Amygdala (tissue), 56 donors: ENCODE data around the gene HIGD1A.
"Not testable (repeated sequence)": the region's sequence is repeated elsewhere in the genome, so short reads cannot be mapped to it uniquely, and the experiment has no call there.

Experiments
- DNase-seq, 56 donors: peaks; one replicate each; lab custom pipeline; 2025; lab: John Stamatoyannopoulos, UW

HIGD1A gene

DNA sequence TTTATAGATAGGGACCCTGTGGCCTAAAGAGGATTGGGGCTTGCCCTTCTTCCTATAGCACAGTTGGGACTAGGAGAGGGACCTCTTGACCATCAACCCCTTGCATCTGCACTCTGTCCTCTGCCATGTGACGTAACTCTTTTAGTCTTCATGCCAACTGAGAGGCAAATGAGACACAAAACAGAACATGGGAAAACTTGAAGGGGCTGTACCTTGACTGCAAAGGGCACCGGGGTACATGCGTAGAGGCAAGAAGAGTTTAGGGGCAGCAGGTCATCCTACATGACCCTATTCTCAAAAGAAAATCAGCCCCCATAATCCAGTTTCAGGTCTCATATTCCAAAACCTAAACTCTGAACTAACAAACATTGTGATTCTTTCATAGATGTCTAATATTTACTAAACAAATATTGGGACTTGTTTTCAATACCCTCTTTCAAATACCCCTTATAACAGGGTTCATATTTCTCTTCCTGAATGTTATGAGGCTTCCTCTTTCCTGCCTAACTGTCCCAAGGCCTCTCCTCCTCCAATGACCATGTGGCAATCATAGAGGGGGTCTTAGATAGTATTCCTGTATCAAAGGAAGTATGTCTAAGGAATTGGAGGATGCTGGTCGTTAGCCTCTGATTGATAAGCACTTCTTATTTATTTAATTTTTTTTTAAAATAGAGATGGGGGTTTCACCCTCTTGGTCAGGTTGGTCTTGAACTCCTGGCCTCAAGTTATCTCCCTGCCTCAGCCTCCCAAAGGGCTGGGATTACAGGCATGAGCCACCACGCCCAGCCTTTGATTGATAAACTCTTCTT, 25.5 kb upstream of the HIGD1A start:
- no peak for DNase-seq

DNA sequence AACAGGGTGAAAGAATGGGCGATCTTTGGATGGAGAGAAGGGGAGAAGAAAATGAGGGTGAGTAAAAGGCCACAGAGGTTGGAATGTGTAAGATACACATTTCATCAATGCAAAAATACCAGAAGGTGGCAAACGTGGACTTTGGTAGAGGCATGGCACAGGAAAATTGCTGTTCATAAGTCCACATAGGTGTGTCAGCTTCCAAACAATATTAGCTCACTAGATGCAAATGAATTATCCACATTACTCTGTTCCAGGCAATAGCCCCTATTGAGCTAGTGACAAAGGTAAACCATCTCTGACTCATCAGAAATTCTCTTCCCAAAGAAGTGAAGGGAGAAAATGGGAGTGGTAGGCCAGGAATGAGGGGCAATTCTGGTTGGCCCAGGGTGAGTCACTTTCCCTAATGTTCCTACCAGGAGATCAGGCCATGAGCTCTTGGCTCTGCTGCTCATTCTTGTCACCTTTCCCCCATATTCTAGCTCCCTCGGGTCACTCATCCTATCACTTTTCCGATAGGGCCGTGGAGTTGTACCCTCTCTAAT, 24.9 kb upstream of the HIGD1A start:
- DNase-seq: no peak

DNA sequence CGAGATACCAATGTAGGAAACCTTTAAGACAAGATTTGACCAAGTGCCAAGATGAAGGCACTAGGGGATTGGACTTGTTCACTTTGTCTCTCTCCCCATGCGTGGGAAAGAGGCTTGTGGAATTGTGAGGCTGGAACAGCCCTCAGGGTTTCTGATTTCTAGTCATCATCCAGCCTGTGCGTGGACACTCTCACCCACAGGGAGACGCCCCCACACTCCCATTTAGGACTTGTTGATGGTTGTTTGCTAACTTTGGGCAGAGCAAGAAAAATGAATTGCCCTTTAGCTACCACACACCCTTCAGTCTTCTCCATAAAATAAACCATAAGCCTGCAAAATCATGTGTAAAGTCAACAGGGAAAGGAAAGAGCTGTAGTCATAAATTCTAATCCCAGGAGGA, 23.4 kb upstream of the HIGD1A start:
- no peak for DNase-seq

DNA sequence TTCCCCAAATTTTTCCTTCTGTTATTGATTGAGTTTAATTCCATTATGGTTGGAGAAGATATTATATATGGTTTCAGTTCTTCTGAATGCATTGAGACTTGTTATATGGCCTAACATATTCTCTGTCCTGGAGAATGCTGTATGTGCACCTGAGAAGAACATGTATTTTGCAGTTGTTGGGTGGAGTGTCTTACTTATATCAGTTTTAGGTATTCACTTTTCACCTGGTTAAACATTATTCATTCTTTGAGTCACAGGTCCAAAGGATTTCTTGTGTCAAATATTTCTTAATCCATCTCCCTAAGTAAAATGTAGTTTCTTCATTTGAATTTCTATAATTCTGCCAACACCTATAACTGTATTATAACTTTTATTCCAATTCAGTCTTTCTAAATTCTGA, 22.7 kb upstream of the HIGD1A start:
- DNase-seq: no peak

DNA sequence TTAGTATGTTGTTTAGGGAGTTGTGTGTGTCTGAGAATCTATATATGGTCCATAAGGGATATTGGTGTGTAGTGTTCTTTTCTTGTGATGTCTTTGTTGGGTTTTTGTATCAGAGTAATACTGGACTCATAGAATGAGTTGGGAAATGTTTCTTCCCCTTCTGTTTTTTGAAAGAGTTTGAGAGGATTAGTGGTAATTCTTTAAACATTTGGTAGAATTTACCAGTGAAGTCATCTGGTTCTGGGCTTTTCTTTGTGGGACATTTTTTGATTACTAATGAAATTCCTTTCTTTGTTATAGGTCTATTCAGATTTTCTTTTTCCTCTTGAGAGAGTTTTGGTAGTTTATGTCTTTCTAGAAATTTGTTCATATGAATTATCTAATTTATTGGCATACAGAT, 21.9 kb upstream of the HIGD1A start:
- no peak for DNase-seq

DNA sequence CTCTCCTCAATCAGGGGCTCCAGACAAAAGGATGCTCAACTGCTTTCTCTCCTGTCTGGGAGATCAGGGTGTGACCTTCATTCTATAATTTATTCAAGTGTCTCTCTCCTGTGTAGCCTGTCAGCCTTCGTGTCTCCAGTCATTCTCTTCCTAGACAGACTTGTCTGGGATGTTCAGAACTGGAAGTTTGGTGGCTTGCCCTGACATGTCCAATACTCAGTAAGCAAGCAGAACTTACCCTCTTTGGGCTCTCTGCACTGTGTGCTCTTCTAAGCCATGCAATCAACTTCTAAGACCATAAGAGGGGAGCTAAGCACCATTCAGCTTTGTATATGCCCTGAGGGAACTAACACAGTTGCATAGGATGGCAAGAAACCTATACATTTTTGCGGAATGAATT, 19.1 kb upstream of the HIGD1A start:
- no peak for DNase-seq

DNA sequence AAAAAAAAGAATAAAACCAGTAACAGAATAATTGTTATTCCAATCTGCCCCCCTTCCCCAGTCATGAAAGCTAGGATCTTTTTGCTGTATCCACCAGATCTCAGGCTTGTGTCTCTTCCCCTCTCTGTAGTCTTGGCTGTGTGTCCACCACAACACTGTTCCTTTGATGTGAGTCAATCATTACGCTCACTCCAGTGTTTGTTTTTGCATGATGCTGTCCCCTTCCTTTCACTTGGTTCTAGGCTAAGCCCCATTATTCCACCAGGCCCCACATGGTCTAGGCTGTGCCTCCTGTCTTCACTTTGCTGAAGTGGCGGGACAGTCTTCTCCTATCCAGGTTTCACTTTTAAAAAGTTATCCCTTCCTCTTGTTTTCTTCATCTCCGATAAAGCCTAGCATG, 18.5 kb upstream of the HIGD1A start:
- DNase-seq: no peak

DNA sequence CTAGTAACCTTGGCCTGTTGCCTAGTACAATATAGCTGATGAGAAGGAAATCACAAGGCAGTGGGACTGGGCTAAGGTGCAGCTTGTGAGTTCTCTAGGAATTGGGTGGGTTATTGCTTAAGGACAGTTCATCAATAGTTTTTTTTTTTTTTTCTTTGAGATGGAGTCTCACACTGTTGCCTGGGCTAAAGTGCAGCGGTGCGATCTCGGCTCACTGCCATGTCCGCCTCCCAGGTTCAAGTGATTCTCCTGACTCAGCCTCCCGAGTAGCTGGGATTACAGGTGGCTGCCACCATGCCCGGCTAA, 16.4 kb upstream of the HIGD1A start:
- DNase-seq: no peak

DNA sequence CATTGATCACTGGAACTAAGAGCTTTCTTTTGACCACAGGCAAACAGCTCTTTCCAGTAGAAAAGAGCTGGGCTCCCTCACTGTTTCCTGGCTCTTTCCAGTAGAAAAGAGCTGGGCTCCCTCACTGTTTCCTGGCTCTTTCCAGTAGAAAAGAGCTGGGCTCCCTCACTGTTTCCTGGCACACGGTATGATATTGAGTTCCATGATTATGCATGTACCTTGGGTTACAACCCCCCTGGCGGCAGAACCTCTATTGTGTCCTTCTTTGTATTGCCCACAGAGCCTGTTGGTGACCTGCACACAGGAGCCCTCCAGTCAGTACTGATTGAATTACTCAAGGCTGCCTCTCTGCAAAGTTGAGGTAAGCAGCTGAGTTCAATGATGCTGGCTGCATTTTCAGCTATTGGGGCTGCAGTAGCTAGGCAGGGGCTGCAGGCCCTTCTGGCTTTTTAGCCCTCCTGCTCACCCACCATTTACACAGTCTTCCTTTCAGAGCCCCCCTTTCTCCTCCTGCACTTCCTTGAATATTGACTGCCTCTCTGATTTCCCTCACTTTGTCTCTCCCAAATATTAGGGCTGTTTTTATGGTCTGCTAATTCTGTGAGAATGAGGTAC, 15.2 kb upstream of the HIGD1A start:
- DNase-seq: peak in 1 of 56 donors; percentile 15

DNA sequence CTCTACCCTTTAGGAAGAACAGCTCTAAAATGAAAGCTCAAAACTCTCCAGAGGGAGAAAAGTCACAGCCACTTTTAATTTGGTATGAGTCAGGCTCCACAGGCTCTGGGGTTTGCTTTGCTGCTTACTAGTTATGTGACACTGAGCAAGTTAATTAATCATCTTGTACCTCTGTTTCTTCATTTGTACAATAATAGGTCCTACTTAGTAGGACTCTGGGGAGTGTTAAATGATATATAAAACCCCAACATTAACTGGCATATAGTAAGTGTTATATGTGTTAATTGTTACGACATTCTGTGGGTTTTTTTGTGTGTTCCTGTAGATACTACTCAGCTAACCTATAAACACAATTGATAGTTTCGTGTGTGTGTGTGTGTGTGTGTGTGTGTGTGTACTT, 11.5 kb upstream of the HIGD1A start:
- no peak for DNase-seq

DNA sequence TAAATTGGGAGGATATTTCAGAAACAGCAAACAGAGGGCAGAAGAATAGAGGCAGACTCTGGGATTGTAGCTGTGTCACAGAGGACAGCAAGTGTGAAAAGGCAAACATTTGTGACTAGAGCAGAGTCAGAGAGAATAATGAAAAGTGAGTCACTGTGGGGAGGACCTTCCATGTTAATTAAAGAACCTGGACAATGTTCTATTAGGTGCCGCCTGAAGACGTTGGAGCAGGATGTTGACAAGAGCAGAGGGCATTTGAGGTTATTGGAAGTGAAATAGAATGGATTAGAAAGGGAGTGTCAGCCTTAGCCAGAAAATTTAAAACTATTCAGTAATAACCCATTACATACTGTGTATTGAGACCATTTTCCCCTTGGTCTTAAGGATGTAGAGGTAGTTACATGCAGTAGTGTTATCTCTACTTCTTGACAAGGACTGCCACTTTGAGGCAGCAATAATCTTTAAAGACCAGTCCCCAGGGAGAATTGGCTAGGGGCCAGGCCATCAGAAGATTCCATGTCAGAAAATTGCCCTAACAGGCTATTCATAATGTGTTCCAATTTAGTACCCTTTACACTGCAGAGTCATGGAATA, 10.7 kb upstream of the HIGD1A start:
- no peak for DNase-seq

DNA sequence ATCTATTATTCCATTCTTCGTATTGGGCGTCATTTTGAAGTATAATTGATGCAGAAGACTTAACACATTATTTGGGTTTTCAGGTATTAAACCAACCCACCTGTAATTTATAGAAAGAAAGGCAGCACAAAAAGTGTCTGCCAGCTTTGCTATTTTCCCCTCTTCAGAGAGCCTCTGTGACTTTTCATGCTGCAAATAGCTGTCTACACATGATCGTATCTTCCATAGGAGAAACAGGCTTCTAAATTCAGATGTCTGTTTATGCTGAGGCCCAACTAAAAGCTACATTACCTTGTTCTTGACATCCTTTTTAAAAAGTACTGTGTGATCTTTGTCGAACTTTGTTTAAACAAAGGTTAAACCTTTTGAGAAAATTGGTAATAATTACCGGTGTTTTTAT, 10.0 kb upstream of the HIGD1A start:
- no peak for DNase-seq

DNA sequence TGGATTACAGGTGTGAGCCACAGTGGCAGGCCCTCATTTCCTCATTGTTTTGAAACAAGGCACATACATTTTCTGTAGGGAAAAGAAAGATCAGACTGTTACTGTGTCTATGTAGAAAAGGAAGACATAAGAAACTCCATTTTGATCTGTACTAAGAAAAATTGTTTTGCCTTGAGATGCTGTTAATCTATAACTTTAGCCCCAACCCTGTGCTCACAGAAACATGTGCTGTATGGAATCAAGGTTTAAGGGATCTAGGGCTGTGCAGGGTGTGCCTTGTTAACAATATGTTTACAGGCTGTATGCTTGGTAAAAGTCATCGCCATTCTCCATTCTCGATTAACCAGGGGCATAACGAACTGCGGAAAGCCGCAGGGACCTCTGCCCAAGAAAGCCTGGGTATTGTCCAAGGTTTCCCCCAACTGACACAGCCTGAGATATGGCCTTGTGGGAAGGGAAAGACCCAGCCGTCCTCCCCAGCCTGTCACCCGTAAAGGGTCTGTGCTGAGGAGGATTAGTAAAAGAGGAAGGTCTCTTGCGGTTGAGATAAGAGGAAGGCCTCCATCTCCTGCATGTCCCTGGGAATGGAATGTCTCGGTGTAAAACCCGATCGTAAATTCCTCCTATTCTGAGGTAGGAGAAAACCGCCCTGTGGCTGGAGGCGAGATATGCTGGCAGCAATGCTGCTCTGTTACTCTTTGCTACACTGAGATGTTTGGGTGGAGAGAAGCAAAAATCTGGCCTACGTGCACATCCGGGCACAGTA, 7.0 kb upstream of the HIGD1A start:
- not testable (repeated sequence) for DNase-seq

DNA sequence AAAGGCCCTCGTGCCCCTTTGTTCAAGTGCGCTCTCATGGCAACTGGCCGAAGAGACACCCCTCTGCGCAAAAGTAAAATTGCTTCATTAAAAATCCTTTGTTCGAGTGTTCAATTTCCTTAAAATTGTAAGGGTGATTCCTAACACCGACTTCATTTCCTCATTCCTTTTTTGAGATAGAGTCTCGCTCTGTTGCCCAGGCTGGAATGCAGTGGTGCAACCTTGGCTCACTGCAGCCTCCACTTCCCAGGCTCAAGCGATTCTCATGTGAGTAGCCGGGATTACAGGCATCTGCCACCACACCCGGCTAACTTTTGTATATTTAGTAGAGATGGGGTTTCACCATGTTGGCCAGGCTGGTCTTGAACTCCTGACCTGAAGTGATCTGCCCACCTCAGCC, 6.4 kb upstream of the HIGD1A start:
- not testable (repeated sequence) for DNase-seq

DNA sequence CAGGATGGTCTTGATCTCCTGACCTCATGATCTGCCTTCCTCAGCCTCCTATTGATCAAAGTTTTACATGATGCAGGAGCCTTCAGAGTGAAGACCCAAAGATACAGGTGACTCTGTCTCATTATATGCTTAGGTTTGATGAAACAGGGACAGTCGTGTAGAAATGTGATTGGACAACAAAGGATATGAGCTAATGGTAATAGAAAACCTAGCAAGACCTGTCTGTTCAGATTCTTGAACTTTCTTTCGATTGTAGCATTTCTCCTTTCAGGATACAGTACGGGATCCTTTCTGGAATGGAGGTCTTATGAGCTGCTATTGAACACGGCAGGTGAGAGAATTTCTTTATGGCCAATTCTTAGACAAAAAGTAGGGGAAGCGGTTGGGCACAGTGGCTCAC, 4.9 kb upstream of the HIGD1A start, which contains the start of gene ACKR2:
ACKR2 (plus strand) TSS at position 244 of the 400 bp plus-strand sequence. CDS start 55,058 bp downstream, outside the sequence.
- no peak for DNase-seq

DNA sequence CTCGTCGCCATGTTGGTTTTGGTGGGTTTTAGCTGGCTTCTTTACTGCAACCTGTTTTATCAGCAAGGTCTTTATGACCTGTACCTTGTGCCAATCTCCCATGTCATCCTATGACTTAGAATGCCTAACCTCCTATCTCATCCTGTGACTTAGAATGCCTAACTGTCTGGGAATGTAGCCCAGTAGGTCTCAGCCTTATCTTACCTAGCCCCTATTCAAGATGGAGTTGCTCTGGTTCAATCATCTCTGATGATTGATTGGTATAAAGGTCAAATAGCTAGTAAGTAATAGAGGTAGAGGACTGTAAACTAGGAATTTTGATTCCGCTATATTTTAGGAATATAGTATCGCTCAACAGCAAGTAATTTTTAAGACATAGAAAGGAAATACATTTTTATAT, 3.6 kb upstream of the HIGD1A start:
- no peak for DNase-seq

DNA sequence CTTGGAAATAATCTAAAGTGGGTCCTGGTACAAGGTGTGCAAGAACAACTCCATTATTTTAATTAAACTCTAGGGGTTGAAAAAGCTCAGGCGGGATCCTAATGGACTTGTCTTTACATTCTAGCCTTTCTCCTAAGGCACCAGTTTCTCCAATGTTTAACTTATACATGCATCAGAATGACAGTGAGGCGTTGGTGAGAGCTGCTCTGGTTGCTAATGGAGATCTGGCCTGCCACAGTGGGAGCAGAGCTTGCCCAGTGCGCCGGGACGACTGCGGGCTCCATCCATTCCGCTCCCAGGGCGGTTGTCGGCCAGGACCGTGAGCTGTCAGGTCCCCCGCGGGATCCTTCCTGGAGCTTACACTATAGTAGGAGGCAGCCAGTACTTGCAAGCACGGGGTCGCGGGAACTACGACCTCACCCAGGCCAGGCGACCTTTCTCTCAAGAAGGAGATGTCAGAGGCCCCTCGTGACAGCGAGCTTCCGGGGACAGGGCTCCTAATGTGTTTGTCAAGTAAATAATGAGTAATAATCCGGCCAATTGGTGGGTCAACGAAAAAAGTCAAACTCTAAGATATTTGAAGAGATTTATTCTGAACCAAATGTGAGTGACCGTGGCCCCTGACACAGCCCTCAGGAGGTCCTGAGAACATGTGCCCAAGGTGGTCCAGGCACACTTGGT, 991 bp upstream of the HIGD1A start:
- peak in 20 of 56 donors; percentile 3 to 29 (median 16) for DNase-seq

DNA sequence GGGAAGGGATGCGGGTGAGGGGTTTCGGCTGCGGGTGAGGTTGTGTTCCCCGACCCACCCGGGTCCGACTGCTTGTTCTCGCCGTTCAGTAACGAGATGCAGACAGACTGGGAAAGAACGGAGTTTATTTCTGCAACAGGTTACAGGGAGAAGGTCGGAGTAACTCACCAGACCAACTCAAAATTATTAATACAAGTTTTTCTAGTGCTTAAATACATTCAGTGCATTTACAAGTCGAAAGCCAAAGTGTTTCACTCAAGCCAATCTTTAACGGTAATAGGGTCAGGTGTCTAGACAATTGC, 492 bp upstream of the HIGD1A start:
- no peak for DNase-seq

DNA sequence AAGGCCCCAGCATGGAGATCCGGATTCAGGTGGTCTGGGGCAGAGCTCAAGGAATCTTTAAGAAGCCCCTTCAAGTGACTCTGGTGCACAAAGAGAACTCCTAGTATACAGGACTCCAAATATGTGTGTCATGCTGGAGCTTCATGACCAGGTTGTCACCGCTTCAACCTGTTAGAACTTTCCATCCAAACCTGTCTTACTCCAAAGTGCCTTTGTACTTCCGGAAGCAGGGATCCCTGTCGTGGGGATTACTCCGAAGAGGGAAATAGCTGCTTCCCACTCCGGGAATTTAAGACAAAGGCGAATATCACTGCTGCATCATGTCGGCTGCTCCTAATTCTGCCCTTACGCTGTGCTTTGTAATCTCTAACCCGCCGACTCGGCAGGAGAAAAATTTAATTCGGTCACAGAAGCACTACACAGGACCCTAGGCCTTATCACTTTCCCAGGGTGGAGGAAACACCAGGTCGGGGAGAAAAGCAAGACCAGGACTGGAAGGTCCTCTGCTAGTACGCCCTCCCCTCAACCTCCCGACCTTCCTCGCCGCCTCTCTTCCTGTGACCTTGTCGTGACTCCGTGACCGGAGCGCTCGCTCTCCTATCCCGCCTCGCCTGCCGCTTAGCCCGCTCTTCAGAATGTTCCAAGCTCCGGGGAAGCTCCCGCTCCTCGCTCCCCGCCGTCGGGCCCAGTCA, 730 bp downstream of the HIGD1A start:
- DNase-seq: peak in 17 of 56 donors; percentile 26 to 70 (median 50)

DNA sequence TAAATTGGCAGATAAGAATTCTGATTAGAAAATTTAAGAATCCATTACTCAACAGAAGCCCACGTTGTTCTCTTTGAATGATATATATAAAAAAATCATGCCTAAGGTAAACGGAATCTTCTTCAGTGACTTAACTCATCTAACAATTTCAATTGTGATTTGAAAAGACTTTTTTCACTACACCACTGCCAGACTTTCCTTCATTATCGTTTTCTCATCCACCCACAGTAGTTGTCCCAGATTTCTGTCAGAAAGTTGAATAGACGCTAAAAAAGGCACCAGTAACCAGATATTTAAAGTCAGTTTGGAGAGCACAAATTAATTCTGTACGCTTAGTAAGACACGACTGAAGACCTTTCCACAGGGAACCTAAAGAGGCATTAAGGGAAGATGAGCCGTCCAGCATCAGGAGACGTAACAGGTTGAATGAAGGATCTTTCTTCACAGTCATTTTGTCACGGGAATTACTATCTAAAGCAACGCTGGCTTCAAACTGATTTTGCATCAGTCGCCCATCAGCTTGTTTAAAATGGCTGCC, 1.3 kb downstream of the HIGD1A start:
- DNase-seq: no peak
